Measurements from ENCODE around the gene ADTRP.
"Not testable (repeated sequence)": the region's sequence is repeated elsewhere in the genome, so short reads cannot be mapped to it uniquely, and the experiment has no call there.

The ADTRP gene

DNA sequence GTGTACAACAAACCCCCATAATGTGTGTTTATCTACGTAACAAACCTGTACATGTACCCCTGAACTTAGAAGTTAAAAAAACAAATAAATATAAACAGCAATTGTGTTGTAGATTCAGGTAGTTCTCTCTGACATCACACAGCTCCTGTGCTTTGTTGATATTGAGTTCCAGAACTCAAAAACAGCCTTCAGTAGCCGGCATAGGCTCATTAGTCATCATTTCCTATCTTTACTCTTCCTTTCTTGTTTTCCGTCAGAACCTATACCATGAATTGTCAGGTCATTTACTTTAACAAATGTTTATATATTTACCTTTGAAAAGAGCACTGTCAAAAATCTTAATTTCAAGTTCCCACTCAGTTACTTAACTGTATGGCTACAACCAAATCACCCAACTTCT lies 88.8 kb downstream of the ADTRP start:
- DNase-seq = no peak

DNA sequence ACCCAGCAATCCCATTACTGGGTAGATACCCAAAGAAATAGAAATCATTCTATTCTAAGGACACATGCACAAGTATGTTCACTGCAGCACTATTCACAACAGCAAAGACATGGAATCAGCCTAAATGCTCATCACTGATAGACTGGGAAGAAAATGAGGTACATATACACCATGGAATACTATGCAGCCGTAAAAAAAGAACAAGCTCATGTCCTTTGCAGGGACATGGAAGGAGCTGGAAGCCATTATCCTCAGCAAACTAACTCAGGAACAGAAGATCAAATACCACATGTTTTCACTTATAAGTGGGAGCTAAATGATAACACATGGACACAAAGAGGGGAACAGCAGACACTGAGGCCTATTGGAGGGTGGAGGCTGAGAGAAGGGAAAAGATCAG lies 89.2 kb downstream of the ADTRP start:
- not testable (repeated sequence) for DNase-seq

DNA sequence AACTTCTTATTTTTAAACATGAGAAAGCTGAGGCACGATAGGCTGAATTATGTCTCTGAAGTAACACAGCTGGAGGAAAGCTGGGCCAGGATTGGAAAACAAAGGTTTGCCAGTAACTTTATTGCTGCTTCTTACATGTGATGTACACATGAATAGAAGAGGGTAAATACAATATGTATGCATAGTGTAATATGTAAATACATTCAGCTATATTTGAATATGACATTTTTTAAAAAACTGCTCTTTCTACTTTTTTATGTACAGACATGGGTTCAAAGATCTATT lies 90.2 kb downstream of the ADTRP start:
- DNase-seq = no peak

DNA sequence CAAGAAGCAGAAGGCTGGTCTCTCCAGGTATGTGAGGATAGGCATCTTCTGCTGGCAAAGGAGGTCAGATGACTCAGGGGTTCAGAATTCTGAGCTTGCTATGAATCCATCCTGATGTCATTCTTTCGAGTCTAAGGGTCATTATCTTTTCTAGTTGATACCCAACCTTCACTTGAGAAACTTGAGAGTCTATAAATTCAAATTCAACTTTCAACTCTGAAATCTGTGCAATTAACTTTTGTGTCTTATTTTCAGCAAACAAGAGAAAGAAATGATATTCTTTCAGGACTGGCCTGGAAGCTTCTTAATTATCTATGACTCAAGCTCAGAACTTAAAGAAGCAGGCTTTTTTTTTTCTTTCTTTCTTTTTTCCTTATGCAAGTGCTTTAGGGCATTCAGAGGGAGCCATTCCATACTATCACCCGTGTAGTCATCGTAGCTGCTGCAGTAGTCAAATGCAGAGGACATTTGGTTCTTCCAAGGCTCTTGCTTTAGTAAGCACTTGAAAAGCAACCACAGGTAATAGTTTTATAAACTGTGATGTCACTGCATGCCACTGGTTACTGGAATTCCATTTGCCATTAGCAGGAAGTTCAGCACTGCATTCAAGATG lies 93.0 kb downstream of the ADTRP start:
- DNase-seq = no peak

DNA sequence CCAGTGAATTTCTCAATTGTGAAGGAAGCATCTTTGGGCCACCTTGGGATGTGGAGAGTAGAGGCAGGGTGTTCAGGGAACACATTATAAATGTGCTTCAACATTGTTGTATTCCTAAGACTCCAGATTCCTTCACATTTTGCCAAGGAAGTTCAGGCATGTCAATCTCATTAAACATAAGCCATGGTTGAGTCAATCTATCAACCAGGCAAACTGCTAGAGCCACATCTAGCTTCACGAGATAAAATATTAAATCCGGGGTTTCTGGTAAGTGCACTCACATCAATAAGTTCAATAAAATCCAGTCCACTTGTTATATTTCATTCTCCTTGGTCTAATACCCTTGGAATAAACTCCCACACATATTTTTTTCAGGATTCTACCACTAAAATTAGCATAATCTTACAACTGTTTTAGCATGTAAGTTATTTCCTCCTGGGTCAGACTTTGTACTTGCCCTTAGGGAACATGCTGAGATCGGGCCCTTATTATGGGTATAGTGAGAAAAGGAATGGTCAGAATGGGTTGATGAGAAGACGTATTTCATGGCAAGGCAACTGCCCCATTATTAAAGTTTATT lies 93.6 kb downstream of the ADTRP start:
- DNase-seq = no peak

DNA sequence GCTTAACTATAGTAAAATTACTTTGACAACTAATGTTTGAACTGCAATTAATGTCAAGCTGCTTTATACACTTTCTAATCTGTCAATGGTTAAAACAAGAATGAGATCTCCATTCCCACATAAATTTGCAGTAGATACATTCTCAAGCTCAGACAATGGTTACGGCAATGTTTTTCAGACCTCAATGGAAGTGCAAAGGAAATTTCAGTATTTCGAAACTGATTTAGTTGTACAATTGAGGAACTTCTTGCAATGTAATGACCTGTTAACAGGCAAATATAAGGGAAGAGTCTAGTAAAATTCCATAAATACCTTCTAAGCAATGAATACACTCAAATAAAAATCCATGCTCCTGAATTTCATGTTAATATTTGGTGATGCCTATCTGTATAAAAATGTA lies 94.7 kb downstream of the ADTRP start:
- no peak for DNase-seq

DNA sequence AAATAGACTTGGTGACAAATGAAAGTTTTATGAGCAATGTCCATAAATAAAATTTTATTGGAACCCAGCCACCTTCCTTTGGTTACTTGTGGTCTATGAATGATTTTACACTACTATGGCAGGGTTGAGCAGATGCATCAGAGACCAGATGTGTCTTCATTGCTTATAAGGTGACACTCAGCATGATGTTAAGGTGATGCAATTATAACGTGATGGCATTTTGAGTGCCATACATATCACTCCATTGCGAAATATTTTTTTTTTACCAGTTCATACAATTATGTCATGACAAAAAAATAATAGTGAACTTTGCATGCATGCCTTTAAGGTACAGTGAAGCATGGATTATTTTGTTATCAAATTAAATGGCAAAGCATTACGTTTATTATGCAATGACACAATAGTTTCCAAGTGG lies 96.0 kb downstream of the ADTRP start:
- no peak for DNase-seq

DNA sequence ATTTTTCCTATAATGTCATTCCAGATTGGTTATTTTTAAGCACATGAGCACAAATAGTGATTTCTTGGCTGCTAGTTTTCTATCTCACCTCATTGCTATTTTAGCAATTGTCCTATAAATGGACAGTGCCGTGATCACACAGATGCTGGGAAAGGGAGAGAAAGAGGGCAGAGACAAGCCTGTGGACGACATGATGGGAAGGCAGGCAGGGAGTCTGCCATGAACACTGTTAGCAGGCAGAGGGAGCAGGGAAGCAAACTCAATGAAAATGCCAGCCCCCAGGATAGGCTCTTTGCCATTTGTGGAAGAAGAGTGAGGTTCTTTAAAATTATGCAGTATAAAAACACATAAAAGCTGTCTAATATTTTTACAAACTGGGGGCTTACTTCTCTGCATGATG lies 96.8 kb downstream of the ADTRP start:
- no peak for DNase-seq

DNA sequence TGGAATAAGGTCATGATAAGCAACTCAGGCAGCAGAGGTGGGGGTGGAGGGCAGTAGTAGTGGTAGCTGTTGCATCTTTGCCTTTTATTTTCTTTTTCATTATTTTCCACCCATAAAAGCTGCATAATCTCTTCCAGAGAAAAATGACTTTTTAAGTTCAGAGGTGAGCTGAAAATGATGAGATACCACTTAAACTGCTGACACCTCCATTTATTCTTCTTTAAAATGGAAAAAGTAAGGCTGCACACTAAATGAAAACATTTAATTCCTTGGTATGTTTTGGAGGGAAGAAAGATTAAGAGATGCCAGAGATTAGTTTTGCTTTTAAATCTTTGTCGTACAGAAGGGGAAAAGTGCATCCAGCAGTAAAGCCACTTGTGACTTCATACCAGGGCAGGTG lies 97.2 kb downstream of the ADTRP start:
- no peak for DNase-seq

DNA sequence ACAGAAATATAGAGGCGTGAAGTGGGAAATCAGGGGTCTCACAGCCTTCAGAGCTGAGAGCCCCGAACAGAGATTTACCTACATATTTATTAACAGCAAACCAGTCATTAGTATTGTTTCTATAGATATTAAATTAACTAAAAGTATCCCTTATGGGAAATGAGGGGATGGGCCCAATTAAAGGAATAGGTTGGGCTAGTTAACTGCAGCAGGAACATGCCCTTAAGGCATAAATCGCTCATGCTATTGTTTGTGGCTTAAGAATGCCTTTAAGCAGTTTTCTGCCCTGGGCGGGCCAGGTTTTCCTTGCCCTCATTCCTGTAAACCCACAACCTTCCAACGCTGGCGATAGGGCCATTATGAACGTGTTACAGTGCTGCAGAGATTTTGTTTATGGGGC lies 98.1 kb downstream of the ADTRP start:
- not testable (repeated sequence) for DNase-seq

DNA sequence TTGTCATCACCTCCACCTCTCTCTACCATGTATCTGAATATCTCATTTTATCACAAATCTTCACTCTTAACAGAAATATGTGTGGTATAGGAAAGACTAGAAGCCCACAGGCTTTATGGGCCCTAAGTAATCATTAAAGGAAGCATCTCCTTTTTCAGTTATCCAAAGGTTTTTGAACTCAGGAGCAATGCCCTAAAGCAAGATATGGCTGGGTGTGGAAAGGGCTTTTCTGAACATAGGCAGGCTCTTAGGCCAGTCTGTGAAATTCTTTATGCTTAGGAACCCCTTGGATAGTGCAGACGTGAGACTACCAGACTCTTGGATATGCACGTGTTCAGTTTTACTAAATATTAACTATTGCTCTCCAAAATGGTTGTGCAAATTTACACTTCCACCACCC lies 99.5 kb downstream of the ADTRP start:
- no peak for DNase-seq

DNA sequence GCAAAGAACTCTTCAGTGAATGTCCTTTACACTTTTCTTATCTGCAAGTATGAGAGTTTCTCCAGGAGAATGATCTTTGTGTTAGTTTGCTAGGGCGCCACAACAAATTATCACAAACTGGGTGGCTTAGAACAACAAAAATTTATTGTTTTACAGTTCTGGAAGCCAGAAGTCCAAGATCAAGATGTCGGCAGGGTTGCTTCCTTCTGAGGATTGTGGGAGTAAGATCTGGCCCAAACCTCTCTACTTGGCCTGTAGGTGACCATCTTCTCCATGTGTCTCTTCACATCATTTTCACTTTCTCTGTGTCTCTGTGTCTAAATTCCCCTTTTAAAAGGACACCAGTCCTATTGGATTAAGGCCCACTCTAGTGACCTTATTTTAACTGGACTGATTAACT lies 103.0 kb downstream of the ADTRP start:
- DNase-seq = no peak

DNA sequence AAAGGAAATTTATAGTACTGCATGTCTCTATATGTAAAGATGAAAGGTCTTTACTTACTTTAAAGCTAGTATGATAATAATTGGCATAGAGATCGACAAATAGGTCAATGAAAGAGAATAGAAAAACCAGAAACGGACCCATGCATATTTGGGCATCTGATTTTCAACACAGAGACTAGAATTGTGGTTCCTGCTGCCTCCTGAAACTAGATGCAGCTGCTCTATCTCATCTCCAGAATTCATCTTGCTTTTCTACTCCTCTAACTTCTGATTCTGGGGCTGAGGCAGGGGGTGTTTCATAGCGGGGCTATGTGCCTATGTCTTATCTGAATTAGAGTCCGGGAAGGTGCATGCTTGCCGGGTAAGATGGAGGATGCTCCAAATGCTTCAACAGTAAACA lies 105.9 kb downstream of the ADTRP start:
- DNase-seq = no peak

DNA sequence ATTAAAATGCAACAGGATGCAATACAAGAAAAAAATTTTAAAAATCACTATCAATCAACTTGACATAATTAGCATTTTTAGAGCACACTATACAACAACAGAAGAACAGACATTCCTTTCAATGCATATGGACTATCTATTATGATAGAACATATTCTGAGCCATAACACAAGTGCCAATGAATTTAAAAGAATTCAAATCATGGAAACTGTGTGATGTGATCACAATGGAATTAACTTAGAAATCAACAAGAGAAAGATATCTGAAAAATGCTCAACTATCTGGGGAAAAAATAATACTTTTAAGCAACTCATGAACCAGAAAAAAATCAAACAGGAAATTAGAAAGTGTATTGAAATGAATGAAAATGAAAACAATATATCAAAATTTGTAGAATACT lies 106.3 kb downstream of the ADTRP start:
- no peak for DNase-seq

DNA sequence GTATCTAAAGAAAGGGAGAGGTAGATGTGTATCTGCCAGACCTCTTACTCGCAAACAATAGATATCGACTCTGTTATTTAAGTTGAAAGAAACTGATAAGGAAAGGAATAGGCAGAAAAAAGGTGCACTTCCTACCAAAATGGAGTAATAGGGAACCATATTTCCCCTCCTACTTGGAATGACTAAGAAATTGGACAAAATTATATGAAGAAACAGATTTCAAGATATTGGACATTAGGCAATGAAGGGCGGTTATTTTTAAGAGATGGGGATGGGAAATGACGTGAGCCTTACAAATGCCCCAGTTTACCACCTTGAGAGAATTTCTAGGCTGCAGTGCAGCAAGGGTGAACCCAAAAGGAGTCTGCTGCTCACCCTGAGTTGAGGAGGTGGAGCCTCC lies 108.9 kb downstream of the ADTRP start:
- no peak for DNase-seq

DNA sequence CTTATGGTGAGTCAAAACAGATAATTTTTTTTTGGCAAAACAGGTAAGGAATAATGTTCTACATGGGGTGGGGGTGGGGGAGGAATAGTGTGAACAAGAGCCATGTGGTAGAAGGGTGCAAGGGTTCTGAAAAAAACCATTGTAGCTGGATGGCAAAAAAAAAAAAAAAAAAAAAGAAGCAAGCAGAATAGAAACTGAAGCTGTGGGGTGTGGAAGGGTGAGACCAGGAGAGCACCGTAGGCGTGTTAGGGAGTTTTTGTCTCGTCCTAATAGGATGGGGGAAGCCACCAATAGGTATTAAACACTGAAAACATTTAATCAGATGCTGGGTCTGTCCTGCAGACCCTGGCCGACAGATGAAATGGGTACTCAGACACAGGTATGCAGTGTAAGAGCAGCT lies 110.1 kb downstream of the ADTRP start:
- DNase-seq = no peak

DNA sequence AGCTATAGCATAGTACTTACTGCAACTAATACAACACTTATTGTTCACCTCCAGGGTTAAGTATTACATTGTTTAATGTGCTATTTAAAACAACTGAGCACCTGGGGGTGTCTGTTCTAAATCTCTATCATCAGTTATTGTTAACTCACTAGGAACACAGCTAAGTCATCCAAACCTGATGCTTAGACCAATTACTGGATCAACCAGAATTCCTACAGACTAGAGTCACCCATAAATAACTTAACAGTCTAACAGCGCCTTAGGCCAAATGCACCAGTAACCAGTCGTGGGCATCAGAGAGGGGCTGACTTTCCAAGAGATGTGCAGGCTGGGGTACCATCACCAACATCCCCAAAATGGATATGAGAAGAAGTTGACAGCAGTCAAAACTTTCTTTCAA lies 110.7 kb downstream of the ADTRP start:
- DNase-seq = no peak

DNA sequence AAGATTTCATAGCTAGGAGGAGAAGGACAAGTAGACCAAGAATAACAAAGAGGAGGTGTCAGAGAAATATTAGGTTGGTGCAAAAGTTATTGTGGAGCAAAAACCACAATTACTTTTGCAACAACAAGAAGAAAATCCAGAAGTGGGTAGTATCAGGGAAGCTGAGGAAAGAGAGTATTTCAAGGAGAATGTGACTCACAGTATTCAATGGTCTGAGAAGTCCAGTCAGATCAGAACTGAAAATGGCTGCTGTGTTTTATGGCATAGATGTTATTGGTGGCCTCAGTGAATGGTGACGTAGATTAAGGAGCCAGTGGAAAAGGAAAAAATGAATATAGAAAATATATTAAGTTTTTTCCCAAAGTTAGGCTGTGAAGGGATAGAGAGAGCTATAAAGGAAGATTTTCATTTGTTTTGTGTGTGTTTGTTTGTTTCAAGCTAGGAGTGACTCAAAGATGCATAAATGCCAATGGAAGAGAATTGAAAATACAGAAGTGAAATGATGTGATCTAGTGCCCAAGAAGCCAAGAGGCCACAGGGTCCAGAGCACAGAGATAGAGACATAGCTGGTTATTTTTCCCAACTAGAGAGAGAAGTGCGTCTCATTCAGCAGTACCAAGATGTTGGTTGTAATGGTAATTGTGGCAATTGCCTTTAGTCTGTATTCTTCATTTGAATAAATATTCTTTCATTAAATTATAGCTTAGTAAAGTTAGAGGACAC lies 112.8 kb downstream of the ADTRP start:
- DNase-seq = no peak

All from NCI-H1930 (cell line).